ENCODE results near the gene KCNQ2.

- no peak for TF ChIP-seq CTCF (IDR thresholded peaks at IDR 0.05)
- no peak for TF ChIP-seq POLR2A (IDR thresholded peaks at IDR 0.05)
These were observed 101.8 kb downstream of the KCNQ2 start for GRCh38 chr20:63370618-63371187.
